ENCODE data around the gene NCOA4. TPM values are rescaled to one million over a fixed set of nuclear protein-coding genes. Genes with fewer than 3 reads are reported as not detected.

The NCOA4 gene
- total RNA-seq, 1 experiment from 2014 or later = 68.0 TPM

GRCh38 chr10:46052057-46052790 lies 21.8 kb upstream of the NCOA4 start:
- POLR2A ChIA-PET = no interaction called here
- Histone ChIP-seq H2AFZ (ENCODE audit: low read depth, low read length, poor library complexity, severe bottlenecking) (no peak overlapping the region), H3K36me3 (ENCODE audit: control insufficient read depth in 1 of 2, insufficient read depth in 2 of 2, low read length in 2 of 2) (no peaks in the 10 kb centered on the region), H3K27ac (ENCODE audit: low read depth, low read length) (no peak overlapping the region), H3K4me1 (ENCODE audit: control insufficient read depth in 1 of 2, insufficient read depth in 2 of 2, low read length in 2 of 2) (0 out of 4 replicates have a peak, but pooled peaks cover 0 to 2% of the 10 kb centered on the region in 2 experiments), H3K79me2 (ENCODE audit: insufficient read depth, low read length) (no peaks in the 10 kb centered on the region), H3K9ac (ENCODE audit: low read length) (no peak overlapping the region), H3K9me2 (ENCODE audit: insufficient read depth) (no peaks in the 10 kb centered on the region), H3K4me3 (replicated peaks in 1 of 2; ENCODE audit: low read depth in 1 of 2, low read length in 2 of 2) (no peak overlapping the region), H4K20me1 (ENCODE audit: insufficient read depth) (no peaks in the 10 kb centered on the region), H3K9me3 (ENCODE audit: control insufficient read depth in 1 of 2, insufficient read depth in 1 of 2, low read depth in 1 of 2, low read length in 2 of 2) (no peaks in the 10 kb centered on the region), H3K4me2 (ENCODE audit: low read length) (no peak overlapping the region), H3K27me3 (ENCODE audit: insufficient read depth, low read length) (peaks cover 7% of the 10 kb centered on the region; the same call in 1 of the 2 replicates)
- RAD21 ChIA-PET (ENCODE audit: low non-redundant PET in 1 of 2, low total read pairs in 2 of 2, uncharacterized antibody in 2 of 2, unreplicated experiment in 2 of 2) = interaction anchor here in 1 of 2 experiments (0.8 kb wide), 1 partner anchor 890 kb away, joined by 3 read pairs; no protein-coding TSS in a partner anchor
- CTCF ChIA-PET = no interaction called here
- intact Hi-C loops (cut with micrococcal nuclease) = no loop called here
- no TSS peak for BruUV-seq (replicated peaks)
- DNase-seq (ENCODE audit: low read depth, low spot score) (no peak), ATAC-seq (no peak)
- no peak for TF ChIP-seq ATF3 (IDR thresholded peaks at IDR 0.05)

- Histone ChIP-seq H3K4me2 (ENCODE audit: low read length) (no peak overlapping the region), H3K9me2 (ENCODE audit: insufficient read depth) (no peaks in the 10 kb centered on the region), H3K36me3 (ENCODE audit: control insufficient read depth in 1 of 2, insufficient read depth in 2 of 2, low read length in 2 of 2) (no peaks in the 10 kb centered on the region), H4K20me1 (ENCODE audit: insufficient read depth) (no peaks in the 10 kb centered on the region), H3K9me3 (ENCODE audit: control insufficient read depth in 1 of 2, insufficient read depth in 1 of 2, low read depth in 1 of 2, low read length in 2 of 2) (no peaks in the 10 kb centered on the region), H3K4me1 (ENCODE audit: control insufficient read depth in 1 of 2, insufficient read depth in 2 of 2, low read length in 2 of 2) (0 out of 4 replicates have a peak, but pooled peaks cover 0 to 2% of the 10 kb centered on the region in 2 experiments), H3K27ac (ENCODE audit: low read depth, low read length) (no peak overlapping the region), H3K27me3 (ENCODE audit: insufficient read depth, low read length) (peaks cover 9% of the 10 kb centered on the region; the same call in 1 of the 2 replicates), H3K4me3 (replicated peaks in 1 of 2; ENCODE audit: low read depth in 1 of 2, low read length in 2 of 2) (no peak overlapping the region), H3K79me2 (ENCODE audit: insufficient read depth, low read length) (no peaks in the 10 kb centered on the region), H3K9ac (ENCODE audit: low read length) (no peak overlapping the region), H2AFZ (ENCODE audit: low read depth, low read length, poor library complexity, severe bottlenecking) (no peak overlapping the region)
- intact Hi-C loops (cut with micrococcal nuclease) = no loop called here
- ChIA-PET RAD21 (ENCODE audit: low non-redundant PET in 1 of 2, low total read pairs in 2 of 2, uncharacterized antibody in 2 of 2, unreplicated experiment in 2 of 2) (no interaction called here), POLR2A (no interaction called here), CTCF (no interaction called here)
- no peak for DNase-seq (ENCODE audit: low read depth, low spot score)
- no TSS peak for BruUV-seq (replicated peaks)
- no peak for ATAC-seq
- TF ChIP-seq SIN3A (IDR thresholded peaks at IDR 0.05; ENCODE audit: low read depth) (no peak), REST (IDR thresholded peaks at IDR 0.05; ENCODE audit: low read depth) (no peak), JUND (IDR thresholded peaks at IDR 0.05) (no peak), MAX (IDR thresholded peaks at IDR 0.05) (no peak), CBX3 (IDR thresholded peaks at IDR 0.05; ENCODE audit: low read depth) (no peak), POLR2AphosphoS5 (IDR thresholded peaks at IDR 0.05; ENCODE audit: low read depth, low read length) (no peak), FOSL1 (IDR thresholded peaks at IDR 0.05; ENCODE audit: low read depth) (no peak), ATF3 (IDR thresholded peaks at IDR 0.05) (no peak), SRF (IDR thresholded peaks at IDR 0.05; ENCODE audit: low read depth) (no peak), RAD21 (IDR thresholded peaks at IDR 0.05; ENCODE audit: low read depth) (no peak), EGR1 (IDR thresholded peaks at IDR 0.05; ENCODE audit: low read depth) (no peak), TCF7L2 (IDR thresholded peaks at IDR 0.05; ENCODE audit: borderline replicate concordance, extremely low read depth, insufficient read depth, insufficient read length) (no peak)
Observed at GRCh38 chr10:46050941-46051623, 20.7 kb upstream of the NCOA4 start.

All from HCT116 (cell line).